NAMALWA (cell line): ENCODE data around the gene C19orf12.

Experiments used
- DNase-seq: peaks from one replicate; pipeline ENCODE4 v3.0.0-alpha.2; 2015; ENCODE audit warnings: low spot score

C19orf12 gene

DNA sequence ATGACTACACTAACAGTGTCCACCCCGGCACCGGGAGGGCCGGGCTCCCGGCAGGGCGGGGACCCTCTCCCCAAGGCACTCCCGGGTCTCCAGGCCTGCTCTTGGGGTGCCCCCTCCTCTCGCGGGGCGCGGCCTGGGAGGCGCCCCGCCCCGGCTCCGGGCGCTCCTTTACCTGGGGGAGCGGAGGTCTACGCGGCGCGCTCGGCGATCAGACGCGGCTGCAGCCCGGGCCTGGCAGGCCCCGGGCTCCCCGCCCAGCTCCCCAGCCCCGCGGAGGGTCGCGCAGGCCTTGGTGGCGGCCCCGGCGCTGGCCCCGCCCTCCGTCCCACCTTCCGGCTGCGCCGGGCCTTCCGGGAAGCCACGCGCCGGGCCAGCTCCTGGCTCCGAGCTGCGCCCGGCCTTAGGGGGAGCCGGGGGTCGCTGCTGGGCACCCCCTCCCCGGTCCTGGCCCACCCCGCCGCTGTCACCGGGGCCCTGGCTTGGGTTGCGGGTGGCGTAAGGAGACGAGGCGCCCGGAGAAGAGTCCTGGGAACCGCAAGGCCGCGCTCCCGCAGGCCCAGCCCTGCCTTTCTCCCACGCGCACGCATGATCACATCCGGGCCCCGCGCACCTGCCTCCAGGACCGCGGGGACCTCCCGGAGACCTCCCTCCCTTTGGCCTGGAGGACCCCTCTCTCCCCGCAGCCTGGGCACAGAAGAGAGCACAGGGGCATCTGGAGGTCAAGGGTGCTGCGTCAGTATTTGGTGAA lies at the start of gene C19orf12:
Gene C19orf12, minus strand, starts transcription at position 309 of the 748 bp plus-strand sequence. CDS start 6,848 bp downstream, outside the sequence.
- DNase-seq: peak; percentile 61

DNA sequence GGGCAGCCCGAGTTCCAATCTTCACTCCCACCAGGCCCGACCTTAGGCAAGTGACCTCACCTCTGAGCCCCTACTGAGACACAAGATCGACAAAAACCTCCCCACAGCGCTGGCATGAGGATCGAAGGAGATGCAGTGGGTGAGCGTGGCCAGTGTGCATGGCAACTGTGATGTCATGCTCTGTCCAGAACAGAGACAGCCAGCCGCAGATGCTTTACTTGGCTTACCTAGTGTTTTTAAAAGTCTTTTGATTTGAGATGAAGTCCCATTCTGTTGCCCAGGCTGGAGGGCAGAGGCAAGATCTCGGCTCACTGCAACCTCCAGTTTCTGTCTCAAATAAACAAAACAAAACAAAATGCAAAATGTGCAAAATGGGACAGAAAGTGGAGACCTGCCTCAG lies 49.3 kb upstream of the C19orf12 start:
- no peak for DNase-seq

DNA sequence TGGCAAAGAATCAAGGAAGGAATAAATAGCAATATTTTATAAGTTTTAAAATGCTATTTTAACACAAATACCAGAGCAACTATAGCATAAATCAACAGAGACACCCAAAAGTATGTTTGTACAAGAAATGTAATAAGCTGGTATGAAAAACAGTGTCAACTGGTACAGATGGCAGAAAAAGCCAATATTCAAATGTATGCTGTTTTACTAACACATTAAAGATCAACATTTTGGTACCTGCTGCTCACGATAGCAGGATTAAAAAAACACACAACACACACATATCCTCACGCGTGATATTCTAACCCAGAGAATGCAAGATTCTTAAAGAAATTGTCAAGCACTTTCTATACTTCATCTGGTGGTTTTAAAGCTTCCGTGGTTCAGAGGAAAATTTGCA lies 48.1 kb upstream of the C19orf12 start:
- DNase-seq: no peak

DNA sequence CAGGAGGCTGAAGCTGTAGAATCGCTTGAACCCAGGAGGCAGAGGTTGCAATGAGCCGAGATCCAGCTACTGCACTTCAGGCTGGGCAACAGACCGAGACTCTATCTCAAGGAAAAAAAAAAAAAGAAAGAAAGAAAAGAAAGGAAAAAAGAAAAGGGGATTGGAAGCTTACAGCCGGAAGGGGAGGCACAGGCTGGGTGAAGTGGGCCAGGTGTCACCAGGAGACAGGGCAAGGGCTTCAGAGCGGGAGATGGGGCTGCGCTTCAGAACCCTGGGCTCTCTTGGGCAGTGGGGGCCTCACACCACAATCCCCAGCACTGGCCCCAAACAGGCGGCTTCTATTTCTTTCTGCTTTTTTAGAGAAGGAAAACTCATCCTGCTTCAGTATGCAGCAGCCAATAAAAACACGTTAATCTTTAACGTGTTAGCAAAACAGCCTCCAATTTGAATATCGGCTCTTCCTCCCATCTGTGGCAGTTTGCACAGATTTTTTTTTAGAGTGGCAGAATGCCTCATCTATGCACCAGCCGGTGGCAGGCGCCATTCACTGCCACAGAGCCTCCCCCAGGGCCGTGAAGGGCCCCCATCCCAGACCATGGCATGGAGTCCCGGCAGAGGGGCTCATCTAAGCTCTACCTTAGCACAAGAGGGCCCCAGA lies 46.6 kb upstream of the C19orf12 start:
- DNase-seq: peak; percentile 40

DNA sequence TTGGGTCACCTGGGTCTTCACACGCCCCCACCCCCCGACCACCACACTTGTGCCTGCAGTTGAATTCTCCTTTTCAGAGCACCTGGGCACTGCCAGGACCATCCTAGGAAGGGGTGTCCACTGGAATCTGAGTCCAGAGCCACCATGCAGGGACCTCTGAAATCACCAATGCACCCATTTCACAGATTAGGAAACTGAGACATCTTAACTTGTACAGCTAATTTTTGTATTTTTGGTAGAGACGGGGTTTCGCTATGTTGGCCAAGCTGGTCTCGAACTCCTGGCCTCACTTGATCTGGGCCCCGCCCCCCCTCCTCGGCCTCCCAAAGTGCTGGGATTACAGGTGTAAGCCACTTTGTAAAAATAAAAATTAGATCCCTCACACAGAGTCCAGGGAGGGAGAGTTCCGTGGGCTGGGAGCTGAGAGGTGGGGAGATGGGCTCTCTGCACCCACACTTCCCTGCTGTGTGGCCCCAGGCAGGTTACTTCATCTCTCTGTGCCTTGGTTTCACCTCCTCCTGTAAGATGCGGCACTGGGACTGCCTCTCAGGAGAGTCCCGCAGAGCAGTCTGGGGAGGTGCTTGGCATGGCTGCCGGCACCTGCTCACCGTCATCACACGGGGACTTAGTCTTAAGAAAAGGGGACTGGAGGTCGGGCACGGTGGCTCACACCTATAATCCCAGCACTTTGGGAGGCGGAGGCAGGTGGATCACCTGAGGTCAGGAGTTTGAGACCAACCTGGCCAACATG lies 45.9 kb upstream of the C19orf12 start:
- DNase-seq: no peak

DNA sequence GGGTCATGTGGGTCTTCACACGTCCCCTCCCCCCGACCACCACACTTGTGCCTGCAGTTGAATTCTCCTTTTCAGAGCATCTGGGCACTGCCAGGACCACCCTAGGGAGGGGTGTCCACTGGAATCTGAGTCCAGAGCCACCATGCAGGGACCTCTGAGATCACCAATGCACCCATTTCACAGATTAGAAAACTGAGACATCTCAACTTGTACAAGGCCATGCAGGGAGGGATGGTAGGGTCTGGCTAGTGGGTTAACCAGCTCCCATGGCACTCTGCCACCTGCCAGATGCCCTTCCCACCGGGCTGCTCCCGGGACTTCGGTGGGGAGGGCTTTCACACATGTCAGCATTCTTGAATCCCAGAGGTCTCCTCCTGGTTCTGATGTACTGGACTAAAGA lies 44.3 kb upstream of the C19orf12 start:
- DNase-seq: no peak

- DNase-seq: no peak
Measured at GRCh38 chr19:29758863-29759262, 43.8 kb upstream of the C19orf12 start.

DNA sequence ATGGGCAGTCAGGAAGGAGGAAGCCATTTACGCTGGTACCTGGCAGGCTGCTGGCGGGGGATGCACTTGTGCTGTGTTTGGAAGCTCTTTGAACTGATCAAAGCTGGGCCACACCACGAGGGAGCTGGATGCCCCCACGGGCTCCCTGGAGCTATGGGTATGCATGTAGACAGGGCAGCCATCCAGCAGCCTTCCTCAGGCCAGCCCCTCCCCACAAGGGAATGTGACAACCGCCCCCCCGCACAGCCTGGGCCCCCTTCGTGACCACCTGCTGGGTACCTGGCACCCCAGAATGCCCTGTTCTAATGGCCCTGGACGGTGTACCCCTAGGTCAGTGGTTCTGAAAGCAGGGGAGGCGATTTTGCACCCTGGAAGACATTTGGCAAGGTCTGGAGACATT lies 42.5 kb upstream of the C19orf12 start:
- DNase-seq: no peak

DNA sequence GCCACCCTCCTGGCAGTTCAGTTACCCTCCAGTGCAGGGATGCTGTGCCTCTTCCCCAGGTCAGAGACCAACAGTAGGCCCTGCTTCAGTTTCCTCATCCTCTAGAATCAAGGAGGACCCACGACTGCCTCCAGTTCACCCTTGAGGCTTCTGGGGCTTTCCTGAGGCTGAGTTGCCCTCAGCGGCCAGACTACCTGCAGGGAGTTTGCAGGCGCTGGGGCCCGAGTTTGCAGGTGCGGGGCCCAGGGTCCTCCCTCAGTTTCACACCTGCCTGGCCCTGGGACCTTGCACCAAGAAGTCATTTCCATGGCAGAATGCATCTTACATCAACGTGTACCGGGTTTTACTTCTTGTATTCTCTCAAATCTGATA lies 38.9 kb upstream of the C19orf12 start:
- no peak for DNase-seq

- no peak for DNase-seq
Measured at GRCh38 chr19:29753190-29753933, 38.3 kb upstream of the C19orf12 start.

DNA sequence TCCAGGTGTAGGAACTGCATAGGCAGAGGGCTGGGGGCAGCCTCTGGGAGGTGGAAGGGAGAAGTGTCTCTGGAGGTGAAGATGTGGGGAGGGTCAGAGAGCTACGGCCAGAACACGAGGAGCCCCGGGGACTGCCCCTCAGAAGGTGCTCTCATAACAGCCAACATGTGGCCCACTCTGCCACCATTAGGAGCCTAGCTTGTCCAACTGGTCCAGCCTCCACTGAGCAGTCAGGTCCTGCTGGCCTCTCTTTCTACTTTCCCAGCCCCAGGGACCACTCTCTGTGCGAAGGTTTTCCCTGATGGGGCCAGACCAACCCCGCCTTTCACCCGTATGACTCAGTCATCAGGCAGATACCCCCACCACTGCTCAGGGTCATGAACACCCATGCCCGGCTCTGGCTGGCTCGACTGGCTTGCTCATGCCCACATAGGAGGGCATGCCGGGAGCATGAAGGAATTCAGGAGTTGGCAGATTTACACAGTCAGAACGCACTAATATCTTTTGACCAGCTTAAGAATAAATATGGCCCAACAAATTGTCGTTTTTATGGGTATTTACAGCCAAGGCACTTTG lies 37.5 kb upstream of the C19orf12 start:
- DNase-seq: no peak

DNA sequence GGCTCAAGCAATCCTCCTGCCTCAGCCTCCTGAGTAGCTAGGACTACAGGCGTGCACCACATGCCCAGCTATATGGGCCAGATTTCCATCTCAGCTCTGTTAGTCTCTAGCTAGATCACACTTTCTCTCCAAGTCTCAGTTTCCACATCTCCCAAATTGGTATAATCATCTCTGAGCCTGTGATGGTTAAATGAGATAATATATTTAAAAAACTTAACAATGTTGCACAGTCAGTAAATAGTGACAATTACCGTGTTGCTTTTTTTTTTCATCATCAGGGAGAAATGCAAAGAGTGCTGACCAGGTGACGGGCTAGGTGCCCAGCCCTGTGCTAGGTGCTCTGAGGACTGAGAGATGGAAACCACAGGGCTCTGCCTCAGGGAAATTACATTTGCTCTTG lies 36.9 kb upstream of the C19orf12 start:
- DNase-seq: no peak

GRCh38 chr19:29750001-29750400 lies 34.9 kb upstream of the C19orf12 start:
- no peak for DNase-seq

DNA sequence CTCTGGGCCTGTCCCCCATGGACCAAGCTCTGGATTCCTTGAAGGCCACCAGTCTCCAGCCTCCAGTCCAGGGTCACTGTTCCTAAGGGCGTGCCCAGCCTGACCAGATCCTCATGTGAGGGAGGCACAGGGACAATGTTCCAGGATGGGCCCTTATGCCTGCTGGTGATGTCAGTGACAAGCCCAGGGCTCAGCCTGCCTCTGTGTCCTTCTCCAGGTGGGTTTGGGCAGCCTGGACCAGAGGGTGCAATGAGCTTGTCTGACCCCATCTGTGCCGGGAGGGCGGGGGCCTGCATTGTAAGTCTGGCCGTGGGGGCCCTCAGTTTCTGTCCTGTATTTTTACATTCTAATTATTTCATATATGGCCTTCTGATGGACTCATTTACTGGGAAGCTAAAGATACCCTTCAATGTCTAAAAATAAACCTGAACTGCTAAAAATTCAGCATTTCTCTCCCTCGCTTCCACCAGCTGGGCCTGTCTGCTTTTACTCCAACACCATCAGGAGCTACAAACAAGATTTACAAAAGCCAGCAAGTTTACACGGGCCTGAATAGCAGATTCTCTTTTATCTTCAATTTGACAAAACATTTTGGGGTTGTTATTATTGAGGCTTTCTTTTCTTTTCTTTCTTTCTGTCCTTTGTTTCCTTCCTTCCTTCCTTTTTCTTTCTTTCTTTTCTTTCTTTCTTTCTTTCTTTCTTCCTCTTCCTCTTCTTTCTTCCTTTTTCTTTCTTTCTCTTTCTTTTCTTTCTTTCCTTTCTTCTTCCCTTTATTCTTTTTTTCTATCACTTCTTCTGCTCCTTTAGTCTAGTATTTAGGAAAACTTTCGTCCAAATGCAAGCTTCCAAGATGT lies 34.2 kb upstream of the C19orf12 start:
- no peak for DNase-seq

DNA sequence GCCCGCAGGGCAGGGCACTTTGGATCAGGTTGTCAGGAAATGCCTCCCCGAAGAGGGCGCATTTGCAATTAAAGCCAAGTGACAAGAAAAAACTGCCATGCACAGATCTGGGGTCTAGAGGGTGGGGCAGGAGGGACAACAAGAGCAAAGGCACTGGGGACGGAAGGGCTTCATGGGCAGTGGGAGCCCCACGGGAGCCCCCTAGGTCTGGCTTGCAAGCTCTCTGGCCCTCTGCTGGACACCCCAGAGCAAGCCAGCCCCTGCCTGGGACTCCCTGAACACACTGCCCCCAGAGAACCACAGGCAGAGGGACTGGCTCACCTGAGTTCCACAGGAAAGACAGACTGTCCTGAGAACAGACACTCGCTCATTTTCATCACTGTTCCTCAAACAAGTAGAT lies 30.2 kb upstream of the C19orf12 start:
- DNase-seq: no peak

DNA sequence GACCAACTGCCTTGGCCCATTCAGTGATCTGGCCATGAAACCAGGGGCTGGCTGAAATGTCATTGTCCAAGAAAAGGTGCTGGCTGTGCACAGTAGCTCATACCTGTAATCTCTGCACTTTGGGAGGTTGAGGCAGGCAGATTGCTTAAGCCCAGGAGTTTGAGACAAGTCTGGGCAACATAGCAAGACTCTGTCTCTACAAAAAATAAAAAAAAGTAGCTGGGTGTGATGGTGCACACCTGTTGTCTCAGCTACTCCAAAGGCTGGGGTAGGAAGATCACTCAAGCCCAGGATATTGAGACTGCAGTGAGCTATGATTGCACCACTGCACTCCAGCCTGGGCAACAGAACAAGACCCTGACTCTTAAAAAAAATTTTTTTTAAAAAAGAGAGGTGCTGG lies 28.6 kb upstream of the C19orf12 start:
- DNase-seq: no peak

- DNase-seq: no peak
Measured at GRCh38 chr19:29741776-29742175, 26.7 kb upstream of the C19orf12 start.

DNA sequence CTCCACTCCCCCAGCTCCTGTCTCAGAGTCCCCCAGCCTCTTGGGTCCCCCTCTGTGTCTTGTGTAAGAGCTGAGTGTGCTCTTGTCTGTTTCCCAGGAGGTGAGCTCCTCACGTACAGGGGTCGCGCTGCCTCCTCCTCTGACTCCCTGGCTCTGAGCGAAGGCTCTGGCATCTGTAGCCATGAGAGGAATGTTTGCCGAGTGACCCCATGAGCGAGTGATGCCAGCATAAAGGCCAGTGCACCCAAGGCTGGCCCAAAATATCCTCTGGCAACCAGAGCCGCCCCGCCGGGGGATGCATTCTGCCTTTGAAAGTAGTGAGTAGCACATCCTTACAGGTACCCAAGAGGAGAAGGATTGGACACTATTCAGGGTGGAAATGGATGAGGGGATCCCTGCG lies 26.2 kb upstream of the C19orf12 start:
- no peak for DNase-seq

DNA sequence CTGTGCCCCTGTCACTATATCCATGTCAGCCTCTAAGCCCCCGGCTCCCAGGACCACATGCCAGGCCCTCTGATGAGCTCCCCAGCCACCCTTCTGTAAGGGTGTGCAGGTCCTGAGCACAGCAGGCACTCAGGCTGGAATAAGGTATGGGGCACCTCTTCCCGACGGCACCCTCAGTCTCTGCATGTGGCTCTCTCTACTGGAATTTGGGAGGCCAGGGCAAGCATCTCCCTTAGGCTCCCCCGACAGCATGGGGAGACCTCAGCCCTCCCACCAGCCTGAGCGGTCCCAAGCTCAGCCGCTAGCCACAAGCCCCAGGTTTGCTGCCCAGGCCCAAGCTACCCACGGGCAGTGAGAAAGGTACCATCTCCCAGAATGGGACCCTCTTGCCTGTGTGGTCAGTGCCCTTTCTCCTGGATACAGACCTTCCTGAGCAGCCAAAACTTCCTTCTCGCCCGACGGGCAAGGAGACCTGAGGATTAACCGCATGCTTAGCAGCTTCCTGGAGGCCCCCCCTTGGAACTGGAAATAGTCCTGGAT lies 22.5 kb upstream of the C19orf12 start:
- no peak for DNase-seq

- no peak for DNase-seq
Measured at GRCh38 chr19:29735829-29736228, 20.8 kb upstream of the C19orf12 start.

GRCh38 chr19:29731331-29731850 lies 16.3 kb upstream of the C19orf12 start:
- DNase-seq: no peak
